DMS114 treated with DMSO at 0.1 percent for 48 hours (cell line): ENCODE data around the gene ENSA.
A peak's percentile ranks its signal among the peaks of the same experiment; 100 is the strongest.
"Not testable (repeated sequence)": the region's sequence is repeated elsewhere in the genome, so short reads cannot be mapped to it uniquely, and the experiment has no call there.

ENCODE experiments used
- DNase-seq: peaks from one replicate; lab custom pipeline; 2025; ENCODE audit not compliant: unreplicated experiment; lab: John Stamatoyannopoulos, UW

The ENSA gene, protein sequence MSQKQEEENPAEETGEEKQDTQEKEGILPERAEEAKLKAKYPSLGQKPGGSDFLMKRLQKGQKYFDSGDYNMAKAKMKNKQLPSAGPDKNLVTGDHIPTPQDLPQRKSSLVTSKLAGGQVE

GRCh38 chr1:150629115-150629928 lies at the start of gene ENSA:
Gene ENSA (minus strand): TSS chr1:150629612. CDS start chr1:150629470, 142 bp downstream.
- peak; percentile 100 for DNase-seq

DNA sequence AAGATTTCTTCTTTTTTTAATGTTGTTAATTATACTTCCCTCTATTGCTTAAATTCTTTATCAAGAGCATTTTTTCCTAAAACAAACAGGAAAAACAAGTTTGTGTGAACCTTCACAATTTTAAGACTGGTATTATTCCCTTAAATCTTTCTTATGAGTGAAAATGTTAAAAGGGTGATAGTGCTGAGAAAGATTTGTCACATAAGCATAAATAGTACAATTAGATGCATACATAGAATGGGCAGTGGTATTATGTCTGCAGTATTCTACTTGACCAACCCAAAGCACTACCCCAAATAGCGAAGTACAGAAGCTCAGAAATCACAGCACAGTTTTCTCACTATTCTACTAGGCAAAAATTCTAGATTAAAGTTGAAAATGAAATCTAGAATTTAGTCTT lies 49.6 kb upstream of the ENSA start:
- no peak for DNase-seq

GRCh38 chr1:150674881-150675280 lies 45.5 kb upstream of the ENSA start:
- no peak for DNase-seq

GRCh38 chr1:150663321-150663720 lies 33.9 kb upstream of the ENSA start:
- no peak for DNase-seq

- DNase-seq = no peak
Observed at GRCh38 chr1:150662811-150663210, 33.4 kb upstream of the ENSA start.

- no peak for DNase-seq
Observed at GRCh38 chr1:150661156-150661555, 31.7 kb upstream of the ENSA start.

- no peak for DNase-seq
Observed at GRCh38 chr1:150660584-150660983, 31.2 kb upstream of the ENSA start.

DNA sequence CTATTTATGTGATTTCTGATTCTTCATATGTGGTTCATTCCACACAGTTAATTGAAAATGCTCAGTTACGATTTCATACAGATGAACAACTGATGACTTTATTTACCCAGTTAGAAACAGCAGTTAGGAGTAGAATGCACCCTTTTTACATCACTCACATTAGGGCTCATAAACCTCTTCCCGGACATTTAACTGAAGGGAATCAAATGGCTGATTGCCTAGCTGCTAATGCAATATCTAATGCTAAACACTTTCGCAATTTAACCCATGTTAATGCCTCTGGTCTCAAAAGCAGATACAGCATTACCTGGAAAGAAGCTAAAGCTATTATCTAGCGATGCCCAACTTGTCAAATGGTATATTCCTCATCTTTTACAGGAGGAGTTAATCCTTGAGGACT lies 27.7 kb upstream of the ENSA start:
- DNase-seq = not testable (repeated sequence)

DNA sequence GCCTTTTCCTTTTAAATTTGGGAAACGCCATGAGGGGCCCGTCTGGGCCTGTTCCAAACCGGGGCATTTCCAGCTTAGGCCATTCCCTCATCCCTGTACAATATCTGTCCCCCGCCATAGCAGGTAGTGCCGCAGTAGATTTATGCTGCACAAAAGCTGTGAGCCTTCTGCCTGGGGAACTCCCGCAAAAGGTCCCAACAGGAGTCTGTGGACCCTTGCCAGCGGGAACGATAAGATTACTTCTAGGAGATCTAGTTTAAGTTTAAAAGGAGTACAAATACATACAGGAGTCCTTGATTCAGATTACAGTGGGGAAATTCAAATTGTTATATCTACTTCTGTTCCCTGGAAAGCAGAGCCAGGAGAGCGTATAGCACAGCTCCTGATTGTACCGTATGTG lies 25.2 kb upstream of the ENSA start:
- not testable (repeated sequence) for DNase-seq

DNA sequence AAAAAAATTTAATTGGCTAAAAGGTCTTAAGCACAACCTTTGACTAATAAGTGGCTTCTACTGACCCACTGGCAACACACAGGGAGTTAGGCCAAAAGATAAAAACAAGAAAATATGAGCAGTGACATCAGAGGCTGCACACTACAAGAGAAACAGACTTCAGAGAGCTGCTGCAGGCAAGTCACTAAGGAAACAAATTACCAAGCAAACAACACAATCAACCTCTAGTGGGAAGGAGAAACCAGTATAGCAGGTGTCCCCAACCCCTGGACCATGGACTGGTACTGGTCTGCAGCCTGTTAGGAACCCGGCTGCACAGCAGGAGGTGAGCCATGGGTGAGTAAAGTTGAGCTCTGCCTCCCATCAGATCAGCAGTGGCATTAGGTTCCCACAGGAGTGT lies 20.8 kb upstream of the ENSA start:
- no peak for DNase-seq

- DNase-seq = no peak
Observed at GRCh38 chr1:150649441-150650075, 20.1 kb upstream of the ENSA start.

DNA sequence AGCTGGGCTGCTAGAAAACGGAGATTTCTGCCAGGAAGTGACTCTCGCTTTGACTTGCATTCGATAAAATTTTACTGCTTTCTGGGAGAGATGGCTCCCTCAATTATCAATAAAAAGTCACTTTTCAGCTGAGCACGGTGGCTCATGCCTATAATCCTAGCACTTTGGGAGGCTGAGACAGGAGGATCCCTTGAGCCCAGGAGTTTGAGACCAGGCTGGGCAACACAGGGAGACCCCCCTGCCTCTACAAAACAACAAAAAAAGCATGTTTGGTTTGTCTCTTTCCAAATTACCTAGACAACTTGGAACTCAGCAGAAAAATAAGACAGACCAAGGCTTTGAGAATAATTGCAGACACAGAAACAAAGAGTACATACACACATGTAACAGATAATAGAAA lies 12.9 kb upstream of the ENSA start:
- DNase-seq = no peak

- DNase-seq = not testable (repeated sequence)
Observed at GRCh38 chr1:150641126-150641815, 11.9 kb upstream of the ENSA start.

GRCh38 chr1:150638430-150638829 lies 9.0 kb upstream of the ENSA start:
- not testable (repeated sequence) for DNase-seq

GRCh38 chr1:150634839-150635622 lies 5.6 kb upstream of the ENSA start:
- not testable (repeated sequence) for DNase-seq

GRCh38 chr1:150628766-150629114 lies 672 bp downstream of the ENSA start:
- no peak for DNase-seq

GRCh38 chr1:150627826-150628410 lies 1.5 kb downstream of the ENSA start:
- no peak for DNase-seq

DNA sequence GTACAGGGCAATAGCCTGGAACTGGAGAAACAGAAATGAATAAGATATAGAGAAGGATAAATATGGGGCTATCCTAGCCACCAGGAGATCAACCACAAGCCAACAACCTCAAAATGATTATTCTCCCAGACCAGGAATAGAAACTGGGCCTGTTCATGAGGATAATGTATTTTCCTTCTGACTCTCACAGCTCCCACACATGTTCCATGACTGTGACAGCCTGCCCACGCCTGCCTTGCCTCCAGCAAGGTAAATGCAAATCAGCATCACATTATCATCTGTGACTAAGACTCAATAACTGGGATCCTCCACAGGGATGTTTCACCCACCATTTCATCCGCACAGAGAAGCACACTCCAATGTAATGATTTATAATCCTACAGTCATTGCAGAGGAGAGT lies 3.3 kb downstream of the ENSA start:
- DNase-seq = no peak

GRCh38 chr1:150624546-150624945 lies 4.9 kb downstream of the ENSA start:
- DNase-seq = not testable (repeated sequence)

- not testable (repeated sequence) for DNase-seq
Observed at GRCh38 chr1:150624134-150624533, 5.3 kb downstream of the ENSA start.
